ENCODE results near the gene OVCH1.
"Not testable (repeated sequence)": the region's sequence is repeated elsewhere in the genome, so short reads cannot be mapped to it uniquely, and the experiment has no call there.

- TF ChIP-seq ATF7 (IDR thresholded peaks at IDR 0.05; ENCODE audit: low read depth); MXI1 (IDR thresholded peaks at IDR 0.05; ENCODE audit: low read depth, low read length); RAD51 (IDR thresholded peaks at IDR 0.05); E2F4 (IDR thresholded peaks at IDR 0.05; ENCODE audit: low read depth, low read length): not testable (repeated sequence)
Measured at GRCh38 chr12:29436815-29437214, 60.7 kb downstream of the OVCH1 start.

All from GM12878 (cell line).